K562 (cell line): ENCODE results near the gene SETDB1. TPM values are rescaled to one million over a fixed set of nuclear protein-coding genes. Genes with fewer than 3 reads are reported as not detected.
A peak's percentile ranks its signal among the peaks of the same experiment; 100 is the strongest.

Experiments used
- ATF7 ChIP-seq: fragments of 450-650 bp; IDR thresholded peaks from 2 replicates; pipeline ENCODE4 v1.7.1; 2014; ENCODE audit warnings: mild to moderate bottlenecking, moderate library complexity
- CEBPB ChIP-seq: fragments of 450-650 bp; IDR thresholded peaks from 2 replicates; pipeline ENCODE4 v1.6.1; 2016; ENCODE audit warnings: missing genetic modification characterization, missing compliant biosample characterization
- CEBPG ChIP-seq, 3 experiments: fragments of 200-800 bp in 1 of 3; sonication (Bioruptor generic) in 1 of 3; sonication (generic) in 1 of 3; formaldehyde crosslinking in 1 of 3; IDR thresholded peaks in 2 of 3; conservative IDR thresholded peaks in 1 of 3; 2 replicates each; pipeline versions ENCODE4 v1.6.1 to v1.8.0; 2016 to 2022; ENCODE audit warnings: missing compliant biosample characterization in 2 of 3, missing genetic modification characterization in 2 of 3, mild to moderate bottlenecking in 1 of 3, missing genetic modification reagents in 1 of 3
- FOXK2 ChIP-seq, 2 experiments: fragments of 450-650 bp; IDR thresholded peaks in 1 of 2; conservative IDR thresholded peaks in 1 of 2; 2 replicates each; pipeline ENCODE4 v1.6.1; 2016; ENCODE audit warnings: low read depth in 2 of 2, mild to moderate bottlenecking in 1 of 2
- HMG20A ChIP-seq: fragments of 450-650 bp; formaldehyde crosslinking; conservative IDR thresholded peaks from 2 replicates; pipeline ENCODE4 v1.4.0; 2020; ENCODE audit warnings: mild to moderate bottlenecking, mixed read lengths
- MTA2 ChIP-seq: fragments of 450-650 bp; IDR thresholded peaks from 2 replicates; pipeline ENCODE4 v1.6.1; 2016; ENCODE audit warnings: low read depth
- MTF1 ChIP-seq: fragments of 250-450 bp; sonication (Bioruptor Pico); IDR thresholded peaks from 2 replicates; pipeline ENCODE4 v1.9.0; 2021; ENCODE audit warnings: moderate library complexity, mild to moderate bottlenecking, inconsistent platforms, borderline replicate concordance
- MYC ChIP-seq, 2 experiments: fragments of 250-450 bp in 1 of 2; sonication (Bioruptor Pico) in 1 of 2; IDR thresholded peaks; 2 replicates each; pipeline versions ENCODE4 v1.5.1 to v1.6.1; 2012 to 2021; ENCODE audit warnings: low read depth in 2 of 2, borderline replicate concordance in 1 of 2, improper control_type of control experiment in 1 of 2, low read length in 1 of 2, mild to moderate bottlenecking in 1 of 2, moderate library complexity in 1 of 2
- PPARD ChIP-seq: fragments of 250-450 bp; sonication (Bioruptor Pico); IDR thresholded peaks from 2 replicates; pipeline ENCODE4 v1.8.0; 2022; ENCODE audit warnings: inconsistent platforms, mild to moderate bottlenecking, moderate library complexity
- RCOR1 ChIP-seq, 2 experiments: IDR thresholded peaks; 2 replicates each; pipeline ENCODE4 v1.6.1; 2012; ENCODE audit warnings: low read depth in 2 of 2, low read length in 2 of 2, borderline replicate concordance in 1 of 2, improper control_type of control experiment in 1 of 2
- ZNF134 ChIP-seq: fragments of 250-450 bp; sonication (Bioruptor Pico); conservative IDR thresholded peaks from 2 replicates; pipeline ENCODE4 v1.4.0; 2020
- ZSCAN32 ChIP-seq: fragments of 450-650 bp; formaldehyde crosslinking; IDR thresholded peaks from 2 replicates; pipeline ENCODE4 v1.4.0; 2020; ENCODE audit warnings: mild to moderate bottlenecking, moderate library complexity
- polyA plus RNA-seq, 8 experiments: library from polyadenylated mRNA; depleted of rRNA in 4 of 8; stranded (reverse) in 5 of 8; unstranded in 3 of 8; fragments of >200 nt; fragmentation: Nextera tagmentation in 2 of 8; fragmentation: Illumina TruSeq in 1 of 8; extraction: Ambion mirVana in 2 of 8; extraction: Trizol in 1 of 8; gene quantifications; 2 replicates each; pipeline versions ENCODE4 v1.2.1 to v1.2.3, GENCODE V29; 2011 to 2014; ENCODE audit warnings: inconsistent platforms in 1 of 8, missing spikeins in 1 of 8
- total RNA-seq, 7 experiments: library from RNA; depleted of rRNA in 6 of 7; stranded (reverse); fragments of >200 nt in 6 of 7; fragmentation: Illumina TruSeq in 2 of 7; extraction: Trizol in 2 of 7; gene quantifications; 2 replicates each; pipeline versions ENCODE4 v1.2.1 to v1.2.3, GENCODE V29; 2011 to 2021; ENCODE audit warnings: low replicate concordance in 1 of 7
- TF ChIP-seq, protein P1 (sequence below), 2 experiments: fragments of 150-350 bp in 1 of 2; IDR thresholded peaks; 2 replicates each; pipeline ENCODE4 v1.6.1; 2012 to 2016; ENCODE audit warnings: low read depth in 2 of 2, low read length in 2 of 2, mild to moderate bottlenecking in 1 of 2, moderate library complexity in 1 of 2
- TF ChIP-seq, protein P2 (sequence below): fragments of 250-450 bp; sonication (Bioruptor Pico); IDR thresholded peaks from 2 replicates; pipeline ENCODE4 v1.4.0; 2020; ENCODE audit warnings: mild to moderate bottlenecking, moderate library complexity
- TF ChIP-seq, protein P3 (sequence below), 2 experiments: fragments of 450-650 bp in 1 of 2; sonication (generic) in 1 of 2; formaldehyde crosslinking in 1 of 2; IDR thresholded peaks in 1 of 2; conservative IDR thresholded peaks in 1 of 2; 2 replicates each; pipeline versions ENCODE4 v1.6.1 to v1.8.1; 2016 to 2023; ENCODE audit warnings: mild to moderate bottlenecking in 2 of 2, moderate library complexity in 2 of 2, inconsistent platforms in 1 of 2, missing genetic modification reagents in 1 of 2

The SETDB1 gene
- total and polyA plus RNA-seq, 9 of the 15 experiments (the other 6 are each of a cell fraction or from before 2014, with no cell fraction given) = 21.5 to 64.4 (median 42.0) TPM

DNA sequence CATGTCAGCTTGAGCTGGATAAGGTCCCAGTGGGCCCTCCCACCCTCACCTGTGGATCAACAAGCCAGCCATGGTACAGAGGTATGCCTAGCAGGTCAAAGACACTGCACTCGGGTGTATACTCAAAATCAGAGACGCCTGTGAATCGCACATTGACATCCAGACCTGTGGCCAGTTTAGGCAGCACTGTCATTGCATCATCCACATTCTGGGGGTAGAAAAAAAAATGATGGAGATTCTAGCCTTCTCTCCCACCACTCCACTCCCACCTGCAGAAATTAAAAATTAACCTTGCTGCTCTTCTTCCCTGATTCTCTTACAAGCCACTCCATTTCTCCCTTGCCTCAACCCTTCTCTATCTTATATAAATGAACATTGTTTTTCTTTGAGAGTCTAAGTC, 74.2 kb downstream of the SETDB1 start (continued):
- TF ChIP-seq, protein P1, sequence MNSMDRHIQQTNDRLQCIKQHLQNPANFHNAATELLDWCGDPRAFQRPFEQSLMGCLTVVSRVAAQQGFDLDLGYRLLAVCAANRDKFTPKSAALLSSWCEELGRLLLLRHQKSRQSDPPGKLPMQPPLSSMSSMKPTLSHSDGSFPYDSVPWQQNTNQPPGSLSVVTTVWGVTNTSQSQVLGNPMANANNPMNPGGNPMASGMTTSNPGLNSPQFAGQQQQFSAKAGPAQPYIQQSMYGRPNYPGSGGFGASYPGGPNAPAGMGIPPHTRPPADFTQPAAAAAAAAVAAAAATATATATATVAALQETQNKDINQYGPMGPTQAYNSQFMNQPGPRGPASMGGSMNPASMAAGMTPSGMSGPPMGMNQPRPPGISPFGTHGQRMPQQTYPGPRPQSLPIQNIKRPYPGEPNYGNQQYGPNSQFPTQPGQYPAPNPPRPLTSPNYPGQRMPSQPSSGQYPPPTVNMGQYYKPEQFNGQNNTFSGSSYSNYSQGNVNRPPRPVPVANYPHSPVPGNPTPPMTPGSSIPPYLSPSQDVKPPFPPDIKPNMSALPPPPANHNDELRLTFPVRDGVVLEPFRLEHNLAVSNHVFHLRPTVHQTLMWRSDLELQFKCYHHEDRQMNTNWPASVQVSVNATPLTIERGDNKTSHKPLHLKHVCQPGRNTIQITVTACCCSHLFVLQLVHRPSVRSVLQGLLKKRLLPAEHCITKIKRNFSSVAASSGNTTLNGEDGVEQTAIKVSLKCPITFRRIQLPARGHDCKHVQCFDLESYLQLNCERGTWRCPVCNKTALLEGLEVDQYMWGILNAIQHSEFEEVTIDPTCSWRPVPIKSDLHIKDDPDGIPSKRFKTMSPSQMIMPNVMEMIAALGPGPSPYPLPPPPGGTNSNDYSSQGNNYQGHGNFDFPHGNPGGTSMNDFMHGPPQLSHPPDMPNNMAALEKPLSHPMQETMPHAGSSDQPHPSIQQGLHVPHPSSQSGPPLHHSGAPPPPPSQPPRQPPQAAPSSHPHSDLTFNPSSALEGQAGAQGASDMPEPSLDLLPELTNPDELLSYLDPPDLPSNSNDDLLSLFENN (IDR thresholded peaks at IDR 0.05; ENCODE audit: low read depth in 2 of 2, low read length in 2 of 2) = no peak
- TF ChIP-seq RCOR1 (IDR thresholded peaks at IDR 0.05; ENCODE audit: borderline replicate concordance in 1 of 2, low read depth in 2 of 2, low read length in 2 of 2) (0 out of 4 replicates have a peak, but pooled peaks of 1 of the 2 experiments have one; percentile 10), MTF1 (no peak), MYC (IDR thresholded peaks at IDR 0.05; ENCODE audit: low read depth, low read length) (0 out of 2 replicates have a peak, but pooled peaks have one; percentile 12), MYC (CRISPR knock-in tag; IDR thresholded peaks at IDR 0.05; ENCODE audit: borderline replicate concordance, low read depth) (no peak), PPARD (no peak), CEBPB (tag) (peak; percentile 59; the same call in 1 of the 2 replicates), CEBPG (CRISPR knock-in tag; IDR thresholded peaks at IDR 0.05) (peak; percentile 85), CEBPG (tag; conservative IDR thresholded peaks at IDR 0.05 in 1 of 2, IDR thresholded peaks at IDR 0.05 in 1 of 2) (peak; percentile 84 to 92), ATF7 (peak; percentile 43; the same call in 1 of the 2 replicates), FOXK2 (conservative IDR thresholded peaks at IDR 0.05 in 1 of 2, IDR thresholded peaks at IDR 0.05 in 1 of 2; ENCODE audit: low read depth in 2 of 2) (no peak), HMG20A (no peak), MTA2 (no peak), ZSCAN32 (0 out of 2 replicates have a peak, but pooled peaks have one; percentile 10), ZNF134 (CRISPR knock-in tag) (no peak)
- TF ChIP-seq, protein P2, sequence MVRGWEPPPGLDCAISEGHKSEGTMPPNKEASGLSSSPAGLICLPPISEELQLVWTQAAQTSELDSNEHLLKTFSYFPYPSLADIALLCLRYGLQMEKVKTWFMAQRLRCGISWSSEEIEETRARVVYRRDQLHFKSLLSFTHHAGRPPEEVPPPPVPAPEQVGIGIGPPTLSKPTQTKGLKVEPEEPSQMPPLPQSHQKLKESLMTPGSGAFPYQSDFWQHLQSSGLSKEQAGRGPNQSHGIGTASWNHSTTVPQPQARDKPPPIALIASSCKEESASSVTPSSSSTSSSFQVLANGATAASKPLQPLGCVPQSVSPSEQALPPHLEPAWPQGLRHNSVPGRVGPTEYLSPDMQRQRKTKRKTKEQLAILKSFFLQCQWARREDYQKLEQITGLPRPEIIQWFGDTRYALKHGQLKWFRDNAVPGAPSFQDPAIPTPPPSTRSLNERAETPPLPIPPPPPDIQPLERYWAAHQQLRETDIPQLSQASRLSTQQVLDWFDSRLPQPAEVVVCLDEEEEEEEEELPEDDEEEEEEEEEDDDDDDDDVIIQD = no peak
- TF ChIP-seq, protein P3, sequence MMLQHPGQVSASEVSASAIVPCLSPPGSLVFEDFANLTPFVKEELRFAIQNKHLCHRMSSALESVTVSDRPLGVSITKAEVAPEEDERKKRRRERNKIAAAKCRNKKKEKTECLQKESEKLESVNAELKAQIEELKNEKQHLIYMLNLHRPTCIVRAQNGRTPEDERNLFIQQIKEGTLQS (IDR thresholded peaks at IDR 0.05) = peak; percentile 94
- TF ChIP-seq, protein P3 (CRISPR knock-in tag; conservative IDR thresholded peaks at IDR 0.05) = no peak
